Stimulated activated naive CD8-positive, alpha-beta T cell treated with anti-CD3 and anti-CD28 coated beads, Interleukin-15, Interleukin-2, amounts not matched to agents 100 ng/mL and 50 ng/mL, for 24 hours (primary cell): ENCODE data around the gene ADORA2A.

Source experiments
- H3K27ac Mint-ChIP-seq: one replicate; pipeline ENCODE4 v1.8.0; 2021; ENCODE audit warnings: mild to moderate bottlenecking, mixed read lengths
- H3K27me3 Mint-ChIP-seq: one replicate; pipeline ENCODE4 v1.8.0; 2021; ENCODE audit warnings: mixed read lengths
- H3K36me3 Mint-ChIP-seq: one replicate; pipeline ENCODE4 v1.8.0; 2021; ENCODE audit warnings: low read depth, mixed read lengths
- H3K4me1 Mint-ChIP-seq: one replicate; pipeline ENCODE4 v1.8.0; 2021; ENCODE audit warnings: low read depth, mixed read lengths
- H3K4me3 Mint-ChIP-seq: one replicate; pipeline ENCODE4 v1.8.0; 2021; ENCODE audit warnings: mild to moderate bottlenecking, mixed read lengths
- H3K9me3 Mint-ChIP-seq: one replicate; pipeline ENCODE4 v1.8.0; 2021; ENCODE audit warnings: mixed read lengths

The ADORA2A gene

GRCh38 chr22:24440718-24441405 lies 13.5 kb downstream of the ADORA2A start:
- Mint-ChIP-seq H3K4me1 (peaks cover 93% of the 10 kb centered on the region), H3K27ac (peak overlapping the region; percentile 78), H3K9me3 (no peaks in the 10 kb centered on the region), H3K27me3 (no peaks in the 10 kb centered on the region), H3K4me3 (no peak overlapping the region), H3K36me3 (peaks cover 57% of the 10 kb centered on the region)

- Mint-ChIP-seq H3K4me1 (peaks cover 93% of the 10 kb centered on the region), H3K36me3 (peaks cover 57% of the 10 kb centered on the region)
Measured at GRCh38 chr22:24441406-24442351, 14.3 kb downstream of the ADORA2A start.

GRCh38 chr22:24442352-24442744 lies 14.9 kb downstream of the ADORA2A start:
- Mint-ChIP-seq H3K27ac (peak overlapping the region; percentile 76), H3K4me3 (no peak overlapping the region), H3K9me3 (no peaks in the 10 kb centered on the region), H3K27me3 (no peaks in the 10 kb centered on the region), H3K36me3 (peaks cover 55% of the 10 kb centered on the region), H3K4me1 (peaks cover 88% of the 10 kb centered on the region)

More at GRCh38 chr22:24441406-24442351, 14.3 kb downstream of the ADORA2A start:
- Mint-ChIP-seq H3K4me3 (no peak overlapping the region), H3K27ac (peak overlapping the region; percentile 78), H3K9me3 (no peaks in the 10 kb centered on the region), H3K27me3 (no peaks in the 10 kb centered on the region)

- peak overlapping the region; percentile 31 for H3K27ac Mint-ChIP-seq
- H3K36me3 Mint-ChIP-seq = peaks cover 42% of the 10 kb centered on the region
- H3K4me1 Mint-ChIP-seq = peaks cover 75% of the 10 kb centered on the region
- H3K9me3 Mint-ChIP-seq = no peaks in the 10 kb centered on the region
- no peaks in the 10 kb centered on the region for H3K27me3 Mint-ChIP-seq
- H3K4me3 Mint-ChIP-seq = no peak overlapping the region
Measured at GRCh38 chr22:24443668-24444067, 16.3 kb downstream of the ADORA2A start.

GRCh38 chr22:24444251-24444650 lies 16.9 kb downstream of the ADORA2A start:
- Mint-ChIP-seq H3K4me1 (peaks cover 71% of the 10 kb centered on the region), H3K36me3 (peaks cover 40% of the 10 kb centered on the region), H3K27ac (peak overlapping the region; percentile 31), H3K27me3 (no peaks in the 10 kb centered on the region), H3K9me3 (no peaks in the 10 kb centered on the region), H3K4me3 (no peak overlapping the region)

GRCh38 chr22:24444729-24445466 lies 17.5 kb downstream of the ADORA2A start:
- peaks cover 64% of the 10 kb centered on the region for H3K4me1 Mint-ChIP-seq

GRCh38 chr22:24445481-24446259 lies 18.3 kb downstream of the ADORA2A start:
- Mint-ChIP-seq H3K4me1 (peaks cover 61% of the 10 kb centered on the region), H3K36me3 (peaks cover 28% of the 10 kb centered on the region), H3K4me3 (peak overlapping the region; percentile 31), H3K27ac (peak overlapping the region; percentile 79), H3K27me3 (no peaks in the 10 kb centered on the region), H3K9me3 (no peaks in the 10 kb centered on the region)

More at GRCh38 chr22:24444729-24445466, 17.5 kb downstream of the ADORA2A start:
- Mint-ChIP-seq H3K27me3 (no peaks in the 10 kb centered on the region), H3K4me3 (no peak overlapping the region), H3K27ac (peak overlapping the region; percentile 45), H3K9me3 (no peaks in the 10 kb centered on the region), H3K36me3 (peaks cover 34% of the 10 kb centered on the region)

- no peaks in the 10 kb centered on the region for H3K9me3 Mint-ChIP-seq
- no peak overlapping the region for H3K4me3 Mint-ChIP-seq
- peak overlapping the region; percentile 79 for H3K27ac Mint-ChIP-seq
- no peaks in the 10 kb centered on the region for H3K27me3 Mint-ChIP-seq
- peaks cover 56% of the 10 kb centered on the region for H3K4me1 Mint-ChIP-seq
- peaks cover 22% of the 10 kb centered on the region for H3K36me3 Mint-ChIP-seq
Measured at GRCh38 chr22:24446260-24446611, 18.8 kb downstream of the ADORA2A start.

- Mint-ChIP-seq H3K4me1 (peaks cover 17% of the 10 kb centered on the region), H3K36me3 (no peaks in the 10 kb centered on the region), H3K27me3 (no peaks in the 10 kb centered on the region), H3K9me3 (no peaks in the 10 kb centered on the region), H3K4me3 (no peak overlapping the region), H3K27ac (no peak overlapping the region)
Measured at GRCh38 chr22:24450610-24451009, 23.2 kb downstream of the ADORA2A start.

GRCh38 chr22:24451162-24451561 lies 23.8 kb downstream of the ADORA2A start:
- H3K36me3 Mint-ChIP-seq = no peaks in the 10 kb centered on the region
- peaks cover 11% of the 10 kb centered on the region for H3K4me1 Mint-ChIP-seq
- H3K27ac Mint-ChIP-seq = no peak overlapping the region
- H3K4me3 Mint-ChIP-seq = no peak overlapping the region
- no peaks in the 10 kb centered on the region for H3K27me3 Mint-ChIP-seq
- H3K9me3 Mint-ChIP-seq = no peaks in the 10 kb centered on the region

GRCh38 chr22:24453853-24454252 lies 26.5 kb downstream of the ADORA2A start:
- H3K4me3 Mint-ChIP-seq = no peak overlapping the region
- H3K36me3 Mint-ChIP-seq = no peaks in the 10 kb centered on the region
- H3K27me3 Mint-ChIP-seq = no peaks in the 10 kb centered on the region
- H3K9me3 Mint-ChIP-seq = no peaks in the 10 kb centered on the region
- H3K4me1 Mint-ChIP-seq = peaks cover 4% of the 10 kb centered on the region
- H3K27ac Mint-ChIP-seq = no peak overlapping the region

GRCh38 chr22:24455039-24455438 lies 27.6 kb downstream of the ADORA2A start:
- Mint-ChIP-seq H3K4me3 (no peak overlapping the region), H3K27me3 (no peaks in the 10 kb centered on the region), H3K9me3 (no peaks in the 10 kb centered on the region), H3K27ac (no peak overlapping the region), H3K4me1 (peaks cover 4% of the 10 kb centered on the region), H3K36me3 (no peaks in the 10 kb centered on the region)

- Mint-ChIP-seq H3K27ac (no peak overlapping the region), H3K36me3 (no peaks in the 10 kb centered on the region), H3K4me1 (peaks cover 2% of the 10 kb centered on the region), H3K4me3 (no peak overlapping the region), H3K9me3 (no peaks in the 10 kb centered on the region), H3K27me3 (no peaks in the 10 kb centered on the region)
Measured at GRCh38 chr22:24455751-24456426, 28.5 kb downstream of the ADORA2A start.
